HEK293 (cell line): ENCODE measurements around the gene TPM3.
A peak's percentile ranks its signal among the peaks of the same experiment; 100 is the strongest.

Source experiments
- CTCF ChIA-PET: fragments of 350-600 bp; formaldehyde crosslinking; extraction: SDS; loops from one replicate; lab custom pipeline; 2021; ENCODE audit warnings: antibody characterized with exemption; lab: Yijun Ruan, JAX
- POLR2A ChIA-PET: fragments of 300-600 bp; formaldehyde crosslinking; extraction: SDS; loops from one replicate; lab custom pipeline; 2020; ENCODE audit warnings: antibody characterized with exemption, inconsistent platforms; lab: Yijun Ruan, JAX
- H3K27ac ChIP-seq: fragments of 200-500 bp; sonication (Bioruptor generic); 2 replicates; pipeline ENCODE4 v1.5.1; 2014; ENCODE audit warnings: low read depth, low read length, control low read depth, inconsistent platforms; ENCODE audit errors: extremely low read depth
- H3K36me3 ChIP-seq, 2 experiments: fragments of 200-500 bp in 1 of 2; sonication (Bioruptor generic) in 1 of 2; 1 replicate in 1 of 2; 2 replicates in 1 of 2; pipeline ENCODE4 v1.5.1; 2014 to 2017; ENCODE audit warnings: inconsistent platforms in 2 of 2, low read length in 2 of 2; ENCODE audit not compliant: control insufficient read depth in 2 of 2, insufficient read depth in 1 of 2
- H3K4me1 ChIP-seq: fragments of 200-500 bp; sonication (Bioruptor generic); 2 replicates; pipeline ENCODE4 v1.5.1; 2014; ENCODE audit warnings: mild to moderate bottlenecking, low read length, inconsistent platforms; ENCODE audit not compliant: control insufficient read depth, insufficient read depth
- H3K4me3 ChIP-seq: 2 replicates; pipeline ENCODE4 v1.5.1; 2011; ENCODE audit warnings: low read depth, mild to moderate bottlenecking, control low read depth, low read length, moderate library complexity
- H3K9me3 ChIP-seq: fragments of 200-500 bp; sonication (Bioruptor generic); 2 replicates; pipeline ENCODE4 v1.5.1; 2014; ENCODE audit warnings: low read depth, low read length, inconsistent platforms; ENCODE audit not compliant: control insufficient read depth, insufficient read depth
- PRDM1 ChIP-seq: fragments of 450-650 bp; formaldehyde crosslinking; IDR thresholded peaks from 2 replicates; pipeline ENCODE4; 2016; ENCODE audit warnings: missing biosample characterization, missing genetic modification characterization
- ZNF112 ChIP-seq: fragments of 450-650 bp; formaldehyde crosslinking; IDR thresholded peaks from 2 replicates; pipeline ENCODE4 v1.5.0; 2017; ENCODE audit warnings: missing biosample characterization, missing genetic modification characterization
- ZNF174 ChIP-seq: fragments of 450-650 bp; formaldehyde crosslinking; IDR thresholded peaks from 2 replicates; pipeline ENCODE4 v1.5.0; 2017; ENCODE audit warnings: missing biosample characterization, mild to moderate bottlenecking, missing genetic modification characterization
- ZNF394 ChIP-seq: fragments of 450-650 bp; formaldehyde crosslinking; IDR thresholded peaks from 2 replicates; pipeline ENCODE4 v1.5.1; 2016; ENCODE audit warnings: missing biosample characterization, missing genetic modification characterization, mild to moderate bottlenecking, moderate library complexity, borderline replicate concordance
- ZNF707 ChIP-seq: fragments of 450-650 bp; formaldehyde crosslinking; IDR thresholded peaks from 2 replicates; pipeline ENCODE4 v1.5.1; 2016; ENCODE audit warnings: missing biosample characterization, missing genetic modification characterization
- TF ChIP-seq, protein P1 (sequence below): fragments of 450-650 bp; formaldehyde crosslinking; IDR thresholded peaks from 2 replicates; pipeline ENCODE4 v1.5.1; 2016; ENCODE audit warnings: missing biosample characterization, missing genetic modification characterization

Gene TPM3

DNA sequence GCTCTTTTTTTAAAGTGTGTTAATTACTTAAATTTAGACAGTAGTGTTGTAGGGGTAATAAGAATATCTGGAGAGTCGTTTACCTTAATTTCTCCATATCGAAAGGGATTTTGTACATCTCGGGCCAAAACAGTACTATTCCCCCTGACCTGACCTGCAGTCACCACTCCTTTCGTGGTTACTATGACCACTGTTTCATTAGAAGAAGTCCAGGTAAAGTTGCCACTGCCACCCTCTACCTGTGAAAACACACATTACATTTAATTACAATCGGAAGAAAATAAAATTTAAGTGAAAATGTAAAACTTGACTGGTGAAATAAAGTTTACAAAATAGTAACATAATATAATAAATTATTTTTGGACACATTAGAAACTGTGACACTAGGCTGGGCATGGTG, 74.3 kb downstream of the TPM3 start:
- H3K36me3 ChIP-seq, result no peaks in the 10 kb centered on the region
- no peak overlapping the region for H3K4me3 ChIP-seq
- TF ChIP-seq, protein P1, sequence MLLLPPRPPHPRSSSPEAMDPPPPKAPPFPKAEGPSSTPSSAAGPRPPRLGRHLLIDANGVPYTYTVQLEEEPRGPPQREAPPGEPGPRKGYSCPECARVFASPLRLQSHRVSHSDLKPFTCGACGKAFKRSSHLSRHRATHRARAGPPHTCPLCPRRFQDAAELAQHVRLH (tag by site-specific recombination), result no peak
- TF ChIP-seq PRDM1 (tag by site-specific recombination) (no peak), ZNF112 (tag by site-specific recombination) (no peak), ZNF707 (tag by site-specific recombination) (no peak)
- CTCF ChIA-PET, result no interaction called here
- POLR2A ChIA-PET, result no interaction called here
- H3K9me3 ChIP-seq, result no peaks in the 10 kb centered on the region
- H3K4me1 ChIP-seq, result no peaks in the 10 kb centered on the region
- H3K27ac ChIP-seq, result no peak overlapping the region

DNA sequence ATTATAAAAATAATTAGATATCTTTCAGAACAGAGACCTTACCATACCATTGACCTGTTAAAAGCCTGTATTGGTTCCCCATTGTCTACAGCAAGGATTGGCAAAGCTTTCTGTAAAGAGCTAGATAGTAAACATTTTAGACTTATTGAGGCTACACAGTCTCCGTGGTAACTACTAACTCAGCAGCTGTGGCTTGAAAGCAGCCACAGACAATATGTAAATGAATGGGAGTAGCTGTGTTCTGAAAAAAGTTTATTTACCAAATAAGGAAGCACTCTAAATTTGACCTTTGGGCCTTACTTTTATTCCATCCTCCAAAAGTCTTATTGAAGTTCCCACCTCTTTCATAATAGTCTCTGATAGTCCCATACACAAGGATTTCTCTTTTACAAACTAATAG, 76.7 kb downstream of the TPM3 start:
- TF ChIP-seq ZNF174 (tag by site-specific recombination) (no peak), ZNF394 (tag by site-specific recombination) (peak; percentile 34; the same call in 1 of the 2 replicates)

More for the DNA sequence above, 76.7 kb downstream of the TPM3 start:
- CTCF ChIA-PET, result interaction anchor here (0.5 kb wide), 1 partner anchor 280 kb away, joined by 3 read pairs; no protein-coding TSS in a partner anchor
- no peaks in the 10 kb centered on the region for H3K36me3 ChIP-seq
- no peaks in the 10 kb centered on the region for H3K4me1 ChIP-seq
- no peaks in the 10 kb centered on the region for H3K9me3 ChIP-seq
- no peak overlapping the region for H3K27ac ChIP-seq
- POLR2A ChIA-PET, result no interaction called here
- no peak overlapping the region for H3K4me3 ChIP-seq
